Liver (tissue), 9 donors: Measurements from ENCODE around the gene CC2D1B. TPM values are rescaled to one million over a fixed set of nuclear protein-coding genes. Genes with fewer than 3 reads are reported as not detected.

ENCODE experiments used
- DNase-seq: peaks from one replicate; pipeline ENCODE4 v3.0.0-alpha.2; 2017; ENCODE audit warnings: low spot score
- H3K27ac ChIP-seq, 2 donors: one replicate each; pipeline ENCODE4 v1.7.0; 2013; ENCODE audit warnings: inconsistent platforms in 2 of 2, low read length in 2 of 2, control low read depth in 1 of 2, low read depth in 1 of 2, mild to moderate bottlenecking in 1 of 2
- H3K27me3 ChIP-seq, 4 donors: one replicate each; pipeline versions ENCODE4 v1.6.1 to v1.7.0; 2013; ENCODE audit warnings: low read length in 3 of 4, inconsistent platforms in 1 of 4, mild to moderate bottlenecking in 1 of 4, moderate library complexity in 1 of 4; ENCODE audit not compliant: control insufficient read depth in 4 of 4, insufficient read depth in 4 of 4
- H3K36me3 ChIP-seq, 4 donors: one replicate each; pipeline versions ENCODE4 v1.6.1 to v1.7.0; 2013; ENCODE audit warnings: low read length in 3 of 4, mild to moderate bottlenecking in 3 of 4, low read depth in 1 of 4, moderate library complexity in 1 of 4; ENCODE audit not compliant: control insufficient read depth in 4 of 4, insufficient read depth in 3 of 4
- H3K4me1 ChIP-seq, 4 donors: one replicate each; pipeline versions ENCODE4 v1.6.1 to v1.7.0; 2013; ENCODE audit warnings: low read length in 3 of 4, mild to moderate bottlenecking in 3 of 4, moderate library complexity in 1 of 4; ENCODE audit not compliant: control insufficient read depth in 4 of 4, insufficient read depth in 4 of 4
- H3K4me3 ChIP-seq, 3 donors: one replicate each; pipeline versions ENCODE4 v1.6.1 to v1.7.0; 2013; ENCODE audit warnings: low read length in 3 of 3, control low read depth in 1 of 3, low read depth in 1 of 3, mild to moderate bottlenecking in 1 of 3
- H3K9ac ChIP-seq, 2 donors: one replicate each; pipeline ENCODE4 v1.7.0; 2013; ENCODE audit warnings: low read length in 2 of 2, mild to moderate bottlenecking in 2 of 2, moderate library complexity in 2 of 2, control low read depth in 1 of 2, low read depth in 1 of 2
- H3K9me3 ChIP-seq, 4 donors: one replicate each; pipeline versions ENCODE4 v1.6.1 to v1.7.0; 2013; ENCODE audit warnings: low read length in 3 of 4; ENCODE audit not compliant: control insufficient read depth in 4 of 4
- EGR1 ChIP-seq, 2 donors: IDR thresholded peaks; 2 replicates each; pipeline ENCODE4 v1.6.1; 2016 to 2018; ENCODE audit warnings: antibody characterized with exemption in 2 of 2, low read depth in 2 of 2
- FOXA1 ChIP-seq: IDR thresholded peaks from 2 replicates; pipeline ENCODE4 v1.6.1; 2016; ENCODE audit warnings: antibody characterized with exemption
- FOXA2 ChIP-seq: IDR thresholded peaks from 2 replicates; pipeline ENCODE4 v1.6.1; 2016; ENCODE audit warnings: antibody characterized with exemption
- GABPA ChIP-seq, 2 donors: IDR thresholded peaks in 1 of 2; conservative IDR thresholded peaks in 1 of 2; 2 replicates each; pipeline ENCODE4 v1.6.1; 2016; ENCODE audit warnings: antibody characterized with exemption in 2 of 2, mild to moderate bottlenecking in 1 of 2, moderate library complexity in 1 of 2
- HNF4A ChIP-seq, 2 donors: conservative IDR thresholded peaks; 2 replicates each; pipeline ENCODE4 v1.6.1; 2016; ENCODE audit warnings: antibody characterized with exemption in 2 of 2, mild to moderate bottlenecking in 2 of 2
- HNF4G ChIP-seq: IDR thresholded peaks from 2 replicates; pipeline ENCODE4 v1.6.1; 2016; ENCODE audit warnings: antibody characterized with exemption
- JUND ChIP-seq, 2 donors: IDR thresholded peaks; 2 replicates each; pipeline ENCODE4 v1.6.1; 2016; ENCODE audit warnings: antibody characterized with exemption in 2 of 2
- NR2F2 ChIP-seq: IDR thresholded peaks from 2 replicates; pipeline ENCODE4 v1.6.1; 2016; ENCODE audit warnings: antibody characterized with exemption
- RAD21 ChIP-seq, 2 donors: IDR thresholded peaks; 2 replicates each; pipeline ENCODE4 v1.6.1; 2016; ENCODE audit warnings: antibody characterized with exemption in 2 of 2, mild to moderate bottlenecking in 2 of 2
- RXRA ChIP-seq, 2 donors: IDR thresholded peaks; 2 replicates each; pipeline ENCODE4 v1.6.1; 2017 to 2018; ENCODE audit warnings: antibody characterized with exemption in 2 of 2, mild to moderate bottlenecking in 1 of 2
- SP1 ChIP-seq: IDR thresholded peaks from 2 replicates; pipeline ENCODE4 v1.6.1; 2018; ENCODE audit warnings: antibody characterized with exemption, mild to moderate bottlenecking
- TAF1 ChIP-seq: conservative IDR thresholded peaks from 2 replicates; pipeline ENCODE4 v1.6.1; 2016; ENCODE audit warnings: antibody characterized with exemption, mild to moderate bottlenecking
- YY1 ChIP-seq: IDR thresholded peaks from 2 replicates; pipeline ENCODE4 v1.6.1; 2016; ENCODE audit warnings: antibody characterized with exemption, mild to moderate bottlenecking
- WGBS: extraction: QIAGEN DNeasy Blood & Tissue Kit; methylation state at CpG from one replicate; pipeline ENCODE4 v1.1.7; 2013; 5-methylcytosine and 5-hydroxymethylcytosine counted together
- polyA plus RNA-seq, 2 donors: library from polyadenylated mRNA; stranded (reverse) in 1 of 2; unstranded in 1 of 2; fragments of 200-250 nt in 1 of 2; fragments of >200 nt in 1 of 2; fragmentation: Nextera tagmentation in 1 of 2; extraction: Ambion mirVana in 1 of 2; gene quantifications; one replicate each; pipeline versions ENCODE4 v1.2.1 to v1.2.3, GENCODE V29; 2013 to 2015
- total RNA-seq, 2 donors: library from RNA; depleted of rRNA; stranded (reverse); fragments of >200 nt; gene quantifications; one replicate each; pipeline ENCODE4 v1.2.3, GENCODE V29; 2014
- TF ChIP-seq, protein P1 (sequence below): IDR thresholded peaks from 2 replicates; pipeline ENCODE4 v1.6.1; 2016; ENCODE audit warnings: antibody characterized with exemption
- TF ChIP-seq, protein P2 (sequence below): IDR thresholded peaks from 2 replicates; pipeline ENCODE4 v1.6.1; 2016; ENCODE audit warnings: antibody characterized with exemption
- TF ChIP-seq, protein P3 (sequence below): fragments of 150-350 bp; IDR thresholded peaks from 2 replicates; pipeline ENCODE4 v1.5.1; 2017; ENCODE audit warnings: improper control_type of control experiment, low read depth, low read length; ENCODE audit not compliant: missing input control
- TF ChIP-seq, protein P4 (sequence below): IDR thresholded peaks from 2 replicates; pipeline ENCODE4 v1.6.1; 2016; ENCODE audit warnings: antibody characterized with exemption
- TF ChIP-seq, protein P5 (sequence below): IDR thresholded peaks from 2 replicates; pipeline ENCODE4 v1.6.1; 2016; ENCODE audit warnings: antibody characterized with exemption, mild to moderate bottlenecking
- donor health status: healthy.
- donor health status: healthy.
- donor health status: healthy.
- donor health status: healthy.
- donor health status: healthy.

The CC2D1B gene
- total and polyA plus RNA-seq, 4 donors: 4.5 to 15.7 (median 7.5) TPM

DNA sequence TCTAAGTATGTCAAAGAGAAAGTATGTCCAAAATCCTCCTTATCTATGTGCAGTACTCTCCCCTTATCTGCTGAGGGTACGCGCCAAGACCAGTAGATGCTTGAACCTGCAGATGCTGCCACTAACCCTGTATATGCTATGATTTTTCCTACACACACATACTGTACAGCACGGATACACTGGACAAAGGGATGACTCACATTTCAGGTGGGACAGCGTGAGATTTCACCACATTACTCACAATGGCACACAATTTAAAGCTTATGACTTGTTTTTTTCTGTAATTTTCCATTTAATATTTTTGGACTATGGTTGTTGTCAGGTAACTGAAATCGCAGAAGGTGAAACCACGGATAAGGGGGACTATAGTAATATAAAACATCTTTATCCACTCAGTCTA, 34.1 kb upstream of the CC2D1B start:
- no peaks in the 10 kb centered on the region for H3K9me3 ChIP-seq
- no peak overlapping the region for H3K27ac ChIP-seq
- TF ChIP-seq HNF4A (conservative IDR thresholded peaks at IDR 0.05) (no peak), YY1 (no peak), SP1 (no peak), NR2F2 (no peak)
- TF ChIP-seq, protein P1, sequence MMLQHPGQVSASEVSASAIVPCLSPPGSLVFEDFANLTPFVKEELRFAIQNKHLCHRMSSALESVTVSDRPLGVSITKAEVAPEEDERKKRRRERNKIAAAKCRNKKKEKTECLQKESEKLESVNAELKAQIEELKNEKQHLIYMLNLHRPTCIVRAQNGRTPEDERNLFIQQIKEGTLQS: no peak
- H3K9ac ChIP-seq: no peak overlapping the region
- 97% methylated on average over 6 of the region's 6 CpGs for WGBS
- H3K4me1 ChIP-seq: peaks cover 3 to 15% (median 9%) of the 10 kb centered on the region in 4 donors
- H3K36me3 ChIP-seq: no peaks in the 10 kb centered on the region
- no peak for DNase-seq
- no peak overlapping the region for H3K4me3 ChIP-seq
- no peaks in the 10 kb centered on the region for H3K27me3 ChIP-seq

- TF ChIP-seq GABPA (IDR thresholded peaks at IDR 0.05 in 1 of 2, conservative IDR thresholded peaks at IDR 0.05 in 1 of 2) (no peak), JUND (IDR thresholded peaks at IDR 0.05) (no peak), YY1 (no peak), FOXA1 (no peak)
- TF ChIP-seq, protein P2, sequence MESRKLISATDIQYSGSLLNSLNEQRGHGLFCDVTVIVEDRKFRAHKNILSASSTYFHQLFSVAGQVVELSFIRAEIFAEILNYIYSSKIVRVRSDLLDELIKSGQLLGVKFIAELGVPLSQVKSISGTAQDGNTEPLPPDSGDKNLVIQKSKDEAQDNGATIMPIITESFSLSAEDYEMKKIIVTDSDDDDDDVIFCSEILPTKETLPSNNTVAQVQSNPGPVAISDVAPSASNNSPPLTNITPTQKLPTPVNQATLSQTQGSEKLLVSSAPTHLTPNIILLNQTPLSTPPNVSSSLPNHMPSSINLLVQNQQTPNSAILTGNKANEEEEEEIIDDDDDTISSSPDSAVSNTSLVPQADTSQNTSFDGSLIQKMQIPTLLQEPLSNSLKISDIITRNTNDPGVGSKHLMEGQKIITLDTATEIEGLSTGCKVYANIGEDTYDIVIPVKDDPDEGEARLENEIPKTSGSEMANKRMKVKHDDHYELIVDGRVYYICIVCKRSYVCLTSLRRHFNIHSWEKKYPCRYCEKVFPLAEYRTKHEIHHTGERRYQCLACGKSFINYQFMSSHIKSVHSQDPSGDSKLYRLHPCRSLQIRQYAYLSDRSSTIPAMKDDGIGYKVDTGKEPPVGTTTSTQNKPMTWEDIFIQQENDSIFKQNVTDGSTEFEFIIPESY: no peak
- TF ChIP-seq, protein P3, sequence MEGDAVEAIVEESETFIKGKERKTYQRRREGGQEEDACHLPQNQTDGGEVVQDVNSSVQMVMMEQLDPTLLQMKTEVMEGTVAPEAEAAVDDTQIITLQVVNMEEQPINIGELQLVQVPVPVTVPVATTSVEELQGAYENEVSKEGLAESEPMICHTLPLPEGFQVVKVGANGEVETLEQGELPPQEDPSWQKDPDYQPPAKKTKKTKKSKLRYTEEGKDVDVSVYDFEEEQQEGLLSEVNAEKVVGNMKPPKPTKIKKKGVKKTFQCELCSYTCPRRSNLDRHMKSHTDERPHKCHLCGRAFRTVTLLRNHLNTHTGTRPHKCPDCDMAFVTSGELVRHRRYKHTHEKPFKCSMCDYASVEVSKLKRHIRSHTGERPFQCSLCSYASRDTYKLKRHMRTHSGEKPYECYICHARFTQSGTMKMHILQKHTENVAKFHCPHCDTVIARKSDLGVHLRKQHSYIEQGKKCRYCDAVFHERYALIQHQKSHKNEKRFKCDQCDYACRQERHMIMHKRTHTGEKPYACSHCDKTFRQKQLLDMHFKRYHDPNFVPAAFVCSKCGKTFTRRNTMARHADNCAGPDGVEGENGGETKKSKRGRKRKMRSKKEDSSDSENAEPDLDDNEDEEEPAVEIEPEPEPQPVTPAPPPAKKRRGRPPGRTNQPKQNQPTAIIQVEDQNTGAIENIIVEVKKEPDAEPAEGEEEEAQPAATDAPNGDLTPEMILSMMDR: no peak
- TF ChIP-seq, protein P1: no peak
- TF ChIP-seq, protein P4, sequence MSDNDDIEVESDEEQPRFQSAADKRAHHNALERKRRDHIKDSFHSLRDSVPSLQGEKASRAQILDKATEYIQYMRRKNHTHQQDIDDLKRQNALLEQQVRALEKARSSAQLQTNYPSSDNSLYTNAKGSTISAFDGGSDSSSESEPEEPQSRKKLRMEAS: no peak
- Histone ChIP-seq H3K4me1 (peaks cover 3 to 14% (median 7%) of the 10 kb centered on the region in 4 donors), H3K4me3 (no peak overlapping the region), H3K27me3 (no peaks in the 10 kb centered on the region), H3K9me3 (no peaks in the 10 kb centered on the region), H3K36me3 (no peaks in the 10 kb centered on the region), H3K27ac (no peak overlapping the region), H3K9ac (no peak overlapping the region)
- no peak for DNase-seq
- WGBS: 97% methylated on average over 3 of the region's 3 CpGs
Observed at GRCh38 chr1:52399629-52400028, 33.6 kb upstream of the CC2D1B start.

DNA sequence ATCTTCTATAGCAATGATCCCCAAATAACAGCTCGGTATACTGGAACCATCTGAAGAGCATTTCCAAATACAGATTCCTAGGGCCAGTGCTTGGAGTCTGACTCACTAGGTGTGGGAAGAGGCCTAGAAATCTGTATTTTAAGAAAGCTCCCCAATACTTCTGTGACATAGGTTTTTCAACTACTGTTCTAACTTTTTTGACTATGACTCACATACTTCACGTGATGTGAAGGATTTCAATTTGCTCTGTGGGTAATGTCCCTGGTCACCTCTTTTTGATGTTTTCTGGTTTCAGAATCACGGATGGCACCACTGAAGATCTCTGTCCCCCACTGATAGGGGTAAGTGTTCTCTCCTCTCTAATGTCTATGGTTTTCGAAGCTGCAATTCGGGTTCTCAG, 27.2 kb upstream of the CC2D1B start:
- H3K4me3 ChIP-seq: no peak overlapping the region
- no peak overlapping the region for H3K9ac ChIP-seq
- no peak overlapping the region for H3K27ac ChIP-seq
- H3K36me3 ChIP-seq: no peaks in the 10 kb centered on the region
- WGBS: 97% methylated on average over 5 of the region's 5 CpGs
- DNase-seq: no peak
- H3K4me1 ChIP-seq: no peaks in the 10 kb centered on the region
- no peaks in the 10 kb centered on the region for H3K27me3 ChIP-seq
- H3K9me3 ChIP-seq: no peaks in the 10 kb centered on the region
- TF ChIP-seq, protein P5, sequence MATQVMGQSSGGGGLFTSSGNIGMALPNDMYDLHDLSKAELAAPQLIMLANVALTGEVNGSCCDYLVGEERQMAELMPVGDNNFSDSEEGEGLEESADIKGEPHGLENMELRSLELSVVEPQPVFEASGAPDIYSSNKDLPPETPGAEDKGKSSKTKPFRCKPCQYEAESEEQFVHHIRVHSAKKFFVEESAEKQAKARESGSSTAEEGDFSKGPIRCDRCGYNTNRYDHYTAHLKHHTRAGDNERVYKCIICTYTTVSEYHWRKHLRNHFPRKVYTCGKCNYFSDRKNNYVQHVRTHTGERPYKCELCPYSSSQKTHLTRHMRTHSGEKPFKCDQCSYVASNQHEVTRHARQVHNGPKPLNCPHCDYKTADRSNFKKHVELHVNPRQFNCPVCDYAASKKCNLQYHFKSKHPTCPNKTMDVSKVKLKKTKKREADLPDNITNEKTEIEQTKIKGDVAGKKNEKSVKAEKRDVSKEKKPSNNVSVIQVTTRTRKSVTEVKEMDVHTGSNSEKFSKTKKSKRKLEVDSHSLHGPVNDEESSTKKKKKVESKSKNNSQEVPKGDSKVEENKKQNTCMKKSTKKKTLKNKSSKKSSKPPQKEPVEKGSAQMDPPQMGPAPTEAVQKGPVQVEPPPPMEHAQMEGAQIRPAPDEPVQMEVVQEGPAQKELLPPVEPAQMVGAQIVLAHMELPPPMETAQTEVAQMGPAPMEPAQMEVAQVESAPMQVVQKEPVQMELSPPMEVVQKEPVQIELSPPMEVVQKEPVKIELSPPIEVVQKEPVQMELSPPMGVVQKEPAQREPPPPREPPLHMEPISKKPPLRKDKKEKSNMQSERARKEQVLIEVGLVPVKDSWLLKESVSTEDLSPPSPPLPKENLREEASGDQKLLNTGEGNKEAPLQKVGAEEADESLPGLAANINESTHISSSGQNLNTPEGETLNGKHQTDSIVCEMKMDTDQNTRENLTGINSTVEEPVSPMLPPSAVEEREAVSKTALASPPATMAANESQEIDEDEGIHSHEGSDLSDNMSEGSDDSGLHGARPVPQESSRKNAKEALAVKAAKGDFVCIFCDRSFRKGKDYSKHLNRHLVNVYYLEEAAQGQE: no peak
- no peak for TF ChIP-seq HNF4G
- TF ChIP-seq SP1: no peak
- TF ChIP-seq FOXA2: no peak
- no peak for TF ChIP-seq TAF1
- TF ChIP-seq, protein P2: no peak
- no peak for TF ChIP-seq HNF4A (conservative IDR thresholded peaks at IDR 0.05)
- TF ChIP-seq FOXA1: no peak
- no peak for TF ChIP-seq RAD21 (IDR thresholded peaks at IDR 0.05)
- TF ChIP-seq, protein P1: no peak
- no peak for TF ChIP-seq EGR1 (IDR thresholded peaks at IDR 0.05; ENCODE audit: low read depth in 2 of 2)
- TF ChIP-seq RXRA (IDR thresholded peaks at IDR 0.05): no peak
- no peak for TF ChIP-seq JUND (IDR thresholded peaks at IDR 0.05)
